ENCODE measurements around the gene ALLC. TPM values are rescaled to one million over a fixed set of nuclear protein-coding genes. Genes with fewer than 3 reads are reported as not detected.

Gene ALLC
- total and polyA plus RNA-seq, 10 of the 15 experiments (the other 5 are each of a cell fraction or from before 2014, with no cell fraction given), result 0.05 TPM; not detected in 9

DNA sequence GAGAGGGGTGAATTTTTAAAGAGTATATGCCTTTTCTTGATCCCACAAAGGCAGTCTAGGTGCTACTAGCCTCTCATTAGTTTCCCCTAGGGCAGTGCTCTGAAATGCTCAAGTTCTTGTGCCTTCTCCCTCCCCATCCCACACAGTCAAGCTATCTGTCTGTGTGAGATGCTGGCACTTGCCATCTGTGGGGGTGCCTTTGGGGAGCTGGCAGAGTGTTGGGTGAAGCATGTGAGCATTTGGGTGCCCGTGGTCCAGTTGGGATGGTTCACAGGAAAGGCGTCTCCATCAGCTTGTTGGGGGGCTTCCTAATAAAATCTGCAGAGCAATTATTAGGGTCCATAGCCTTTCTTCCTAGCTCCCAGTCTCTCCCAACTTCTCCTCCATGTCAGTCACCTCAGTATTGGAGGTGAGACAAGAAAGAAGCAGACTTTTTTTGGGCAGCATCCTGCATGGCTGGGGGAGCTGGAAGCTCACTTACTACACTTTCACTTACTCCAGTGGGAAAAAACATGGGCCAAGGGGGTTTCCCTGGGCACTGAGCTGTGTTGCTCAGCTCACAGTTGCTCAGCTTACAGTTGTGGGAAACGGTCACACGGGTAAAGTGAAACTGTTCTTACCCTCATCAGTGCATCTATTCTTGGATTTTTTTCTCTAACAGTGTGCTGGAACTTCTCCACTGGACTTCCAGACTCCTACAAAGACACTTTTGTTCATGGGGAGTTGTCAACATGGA is 33.8 kb upstream of the ALLC start (continued):
- TF ChIP-seq, protein P1, sequence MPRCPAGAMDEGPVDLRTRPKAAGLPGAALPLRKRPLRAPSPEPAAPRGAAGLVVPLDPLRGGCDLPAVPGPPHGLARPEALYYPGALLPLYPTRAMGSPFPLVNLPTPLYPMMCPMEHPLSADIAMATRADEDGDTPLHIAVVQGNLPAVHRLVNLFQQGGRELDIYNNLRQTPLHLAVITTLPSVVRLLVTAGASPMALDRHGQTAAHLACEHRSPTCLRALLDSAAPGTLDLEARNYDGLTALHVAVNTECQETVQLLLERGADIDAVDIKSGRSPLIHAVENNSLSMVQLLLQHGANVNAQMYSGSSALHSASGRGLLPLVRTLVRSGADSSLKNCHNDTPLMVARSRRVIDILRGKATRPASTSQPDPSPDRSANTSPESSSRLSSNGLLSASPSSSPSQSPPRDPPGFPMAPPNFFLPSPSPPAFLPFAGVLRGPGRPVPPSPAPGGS (IDR thresholded peaks at IDR 0.05; ENCODE audit: borderline replicate concordance, insufficient read depth, low read depth, low read length, poor library complexity, severe bottlenecking), result peak; percentile 88
- TF ChIP-seq, protein P2, sequence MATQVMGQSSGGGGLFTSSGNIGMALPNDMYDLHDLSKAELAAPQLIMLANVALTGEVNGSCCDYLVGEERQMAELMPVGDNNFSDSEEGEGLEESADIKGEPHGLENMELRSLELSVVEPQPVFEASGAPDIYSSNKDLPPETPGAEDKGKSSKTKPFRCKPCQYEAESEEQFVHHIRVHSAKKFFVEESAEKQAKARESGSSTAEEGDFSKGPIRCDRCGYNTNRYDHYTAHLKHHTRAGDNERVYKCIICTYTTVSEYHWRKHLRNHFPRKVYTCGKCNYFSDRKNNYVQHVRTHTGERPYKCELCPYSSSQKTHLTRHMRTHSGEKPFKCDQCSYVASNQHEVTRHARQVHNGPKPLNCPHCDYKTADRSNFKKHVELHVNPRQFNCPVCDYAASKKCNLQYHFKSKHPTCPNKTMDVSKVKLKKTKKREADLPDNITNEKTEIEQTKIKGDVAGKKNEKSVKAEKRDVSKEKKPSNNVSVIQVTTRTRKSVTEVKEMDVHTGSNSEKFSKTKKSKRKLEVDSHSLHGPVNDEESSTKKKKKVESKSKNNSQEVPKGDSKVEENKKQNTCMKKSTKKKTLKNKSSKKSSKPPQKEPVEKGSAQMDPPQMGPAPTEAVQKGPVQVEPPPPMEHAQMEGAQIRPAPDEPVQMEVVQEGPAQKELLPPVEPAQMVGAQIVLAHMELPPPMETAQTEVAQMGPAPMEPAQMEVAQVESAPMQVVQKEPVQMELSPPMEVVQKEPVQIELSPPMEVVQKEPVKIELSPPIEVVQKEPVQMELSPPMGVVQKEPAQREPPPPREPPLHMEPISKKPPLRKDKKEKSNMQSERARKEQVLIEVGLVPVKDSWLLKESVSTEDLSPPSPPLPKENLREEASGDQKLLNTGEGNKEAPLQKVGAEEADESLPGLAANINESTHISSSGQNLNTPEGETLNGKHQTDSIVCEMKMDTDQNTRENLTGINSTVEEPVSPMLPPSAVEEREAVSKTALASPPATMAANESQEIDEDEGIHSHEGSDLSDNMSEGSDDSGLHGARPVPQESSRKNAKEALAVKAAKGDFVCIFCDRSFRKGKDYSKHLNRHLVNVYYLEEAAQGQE (IDR thresholded peaks at IDR 0.05; ENCODE audit: low read depth, low read length), result no peak
- no peak for TF ChIP-seq RAD21 (IDR thresholded peaks at IDR 0.05; ENCODE audit: insufficient read depth, low read depth, low read length)
- peak; percentile 57; the same call in 1 of the 2 replicates for TF ChIP-seq TCF12 (IDR thresholded peaks at IDR 0.05; ENCODE audit: low read depth, low read length)
- TF ChIP-seq EED (IDR thresholded peaks at IDR 0.05; ENCODE audit: low read depth), result peak; percentile 81
- TF ChIP-seq RAD51 (IDR thresholded peaks at IDR 0.05), result no peak
- no peak for TF ChIP-seq ZNF622 (IDR thresholded peaks at IDR 0.05)
- TF ChIP-seq FOS (IDR thresholded peaks at IDR 0.05; ENCODE audit: borderline replicate concordance, extremely low read depth, insufficient read length), result no peak
- no peak for TF ChIP-seq TBL1XR1 (IDR thresholded peaks at IDR 0.05; ENCODE audit: low read depth, low read length)
- TF ChIP-seq, protein P3, sequence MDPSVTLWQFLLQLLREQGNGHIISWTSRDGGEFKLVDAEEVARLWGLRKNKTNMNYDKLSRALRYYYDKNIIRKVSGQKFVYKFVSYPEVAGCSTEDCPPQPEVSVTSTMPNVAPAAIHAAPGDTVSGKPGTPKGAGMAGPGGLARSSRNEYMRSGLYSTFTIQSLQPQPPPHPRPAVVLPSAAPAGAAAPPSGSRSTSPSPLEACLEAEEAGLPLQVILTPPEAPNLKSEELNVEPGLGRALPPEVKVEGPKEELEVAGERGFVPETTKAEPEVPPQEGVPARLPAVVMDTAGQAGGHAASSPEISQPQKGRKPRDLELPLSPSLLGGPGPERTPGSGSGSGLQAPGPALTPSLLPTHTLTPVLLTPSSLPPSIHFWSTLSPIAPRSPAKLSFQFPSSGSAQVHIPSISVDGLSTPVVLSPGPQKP (IDR thresholded peaks at IDR 0.05; ENCODE audit: low read depth, low read length), result no peak
- TF ChIP-seq DPF2 (IDR thresholded peaks at IDR 0.05), result peak; percentile 32; the same call in 1 of the 2 replicates
- TF ChIP-seq, protein P4, sequence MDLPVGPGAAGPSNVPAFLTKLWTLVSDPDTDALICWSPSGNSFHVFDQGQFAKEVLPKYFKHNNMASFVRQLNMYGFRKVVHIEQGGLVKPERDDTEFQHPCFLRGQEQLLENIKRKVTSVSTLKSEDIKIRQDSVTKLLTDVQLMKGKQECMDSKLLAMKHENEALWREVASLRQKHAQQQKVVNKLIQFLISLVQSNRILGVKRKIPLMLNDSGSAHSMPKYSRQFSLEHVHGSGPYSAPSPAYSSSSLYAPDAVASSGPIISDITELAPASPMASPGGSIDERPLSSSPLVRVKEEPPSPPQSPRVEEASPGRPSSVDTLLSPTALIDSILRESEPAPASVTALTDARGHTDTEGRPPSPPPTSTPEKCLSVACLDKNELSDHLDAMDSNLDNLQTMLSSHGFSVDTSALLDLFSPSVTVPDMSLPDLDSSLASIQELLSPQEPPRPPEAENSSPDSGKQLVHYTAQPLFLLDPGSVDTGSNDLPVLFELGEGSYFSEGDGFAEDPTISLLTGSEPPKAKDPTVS (IDR thresholded peaks at IDR 0.05; ENCODE audit: low read depth, low read length), result no peak
- no peak for TF ChIP-seq YY1 (IDR thresholded peaks at IDR 0.05; ENCODE audit: low read depth, low read length)
- TF ChIP-seq TAF1 (IDR thresholded peaks at IDR 0.05; ENCODE audit: borderline replicate concordance, low read depth, low read length), result no peak
- TF ChIP-seq IKZF2 (IDR thresholded peaks at IDR 0.05), result peak; percentile 64 to 73
- no peak for TF ChIP-seq STAT1 (conservative IDR thresholded peaks at IDR 0.05)
- TF ChIP-seq, protein P5, sequence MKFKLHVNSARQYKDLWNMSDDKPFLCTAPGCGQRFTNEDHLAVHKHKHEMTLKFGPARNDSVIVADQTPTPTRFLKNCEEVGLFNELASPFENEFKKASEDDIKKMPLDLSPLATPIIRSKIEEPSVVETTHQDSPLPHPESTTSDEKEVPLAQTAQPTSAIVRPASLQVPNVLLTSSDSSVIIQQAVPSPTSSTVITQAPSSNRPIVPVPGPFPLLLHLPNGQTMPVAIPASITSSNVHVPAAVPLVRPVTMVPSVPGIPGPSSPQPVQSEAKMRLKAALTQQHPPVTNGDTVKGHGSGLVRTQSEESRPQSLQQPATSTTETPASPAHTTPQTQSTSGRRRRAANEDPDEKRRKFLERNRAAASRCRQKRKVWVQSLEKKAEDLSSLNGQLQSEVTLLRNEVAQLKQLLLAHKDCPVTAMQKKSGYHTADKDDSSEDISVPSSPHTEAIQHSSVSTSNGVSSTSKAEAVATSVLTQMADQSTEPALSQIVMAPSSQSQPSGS (IDR thresholded peaks at IDR 0.05; ENCODE audit: low read length), result 0 out of 2 replicates have a peak, but pooled peaks have one; percentile 36

Data from GM12878 (cell line).